Mesothelial cell of epicardium (in vitro differentiated cells): Measurements from ENCODE around the gene TMEM108. TPM values are rescaled to one million over a fixed set of nuclear protein-coding genes. Genes with fewer than 3 reads are reported as not detected.

Experiments
- DNase-seq, 2 experiments: peaks; one replicate each; pipeline ENCODE4 v3.0.0; 2021; ENCODE audit warnings: low spot score in 2 of 2; ENCODE audit not compliant: unreplicated experiment in 2 of 2
- H3K27ac Mint-ChIP-seq: 2 replicates; pipeline ENCODE4 v1.8.0; 2021; ENCODE audit warnings: mixed read lengths
- H3K27me3 Mint-ChIP-seq: 2 replicates; pipeline ENCODE4 v1.8.0; 2021; ENCODE audit warnings: low read depth, mixed read lengths
- H3K36me3 Mint-ChIP-seq: 2 replicates; pipeline ENCODE4 v1.8.0; 2021; ENCODE audit warnings: mixed read lengths
- H3K4me1 Mint-ChIP-seq: 2 replicates; pipeline ENCODE4 v1.8.0; 2021; ENCODE audit warnings: mixed read lengths
- H3K4me3 Mint-ChIP-seq: 2 replicates; pipeline ENCODE4 v1.8.0; 2021; ENCODE audit warnings: mild to moderate bottlenecking, moderate library complexity, mixed read lengths
- H3K9me3 Mint-ChIP-seq: 2 replicates; pipeline ENCODE4 v1.8.0; 2021; ENCODE audit warnings: mixed read lengths
- CTCF ChIP-seq: fragments of 200-600 bp; sonication (generic); IDR thresholded peaks from one replicate; pipeline ENCODE4 v1.5.0; 2021; ENCODE audit warnings: antibody characterized with exemption; ENCODE audit not compliant: unreplicated experiment
- total RNA-seq: library from RNA; stranded (reverse); gene quantifications from 3 replicates; pipeline ENCODE4 v1.2.1, GENCODE V29; 2021

The TMEM108 gene
- total RNA-seq, 1 donor from 2014 or later: 17.3 TPM

GRCh38 chr3:133159498-133160475 lies 121.6 kb downstream of the TMEM108 start:
- no peak for DNase-seq
- H3K27ac Mint-ChIP-seq: no peak overlapping the region
- no peak for TF ChIP-seq CTCF
- no peaks in the 10 kb centered on the region for H3K36me3 Mint-ChIP-seq
- H3K9me3 Mint-ChIP-seq: peaks cover 4% of the 10 kb centered on the region
- H3K4me3 Mint-ChIP-seq: no peak overlapping the region
- H3K27me3 Mint-ChIP-seq: no peaks in the 10 kb centered on the region
- H3K4me1 Mint-ChIP-seq: no peaks in the 10 kb centered on the region

GRCh38 chr3:133161656-133162055 lies 123.5 kb downstream of the TMEM108 start:
- Mint-ChIP-seq H3K4me3 (no peak overlapping the region), H3K9me3 (no peaks in the 10 kb centered on the region), H3K4me1 (no peaks in the 10 kb centered on the region), H3K27ac (no peak overlapping the region), H3K27me3 (no peaks in the 10 kb centered on the region), H3K36me3 (no peaks in the 10 kb centered on the region)
- TF ChIP-seq CTCF: no peak
- DNase-seq: no peak

GRCh38 chr3:133162265-133162664 lies 124.1 kb downstream of the TMEM108 start:
- H3K4me1 Mint-ChIP-seq: no peaks in the 10 kb centered on the region
- H3K36me3 Mint-ChIP-seq: no peaks in the 10 kb centered on the region
- H3K27ac Mint-ChIP-seq: no peak overlapping the region
- DNase-seq: no peak
- no peak overlapping the region for H3K4me3 Mint-ChIP-seq
- no peaks in the 10 kb centered on the region for H3K9me3 Mint-ChIP-seq
- no peak for TF ChIP-seq CTCF
- no peaks in the 10 kb centered on the region for H3K27me3 Mint-ChIP-seq

- no peak for DNase-seq
- no peaks in the 10 kb centered on the region for H3K27me3 Mint-ChIP-seq
- no peak for TF ChIP-seq CTCF
- no peaks in the 10 kb centered on the region for H3K4me1 Mint-ChIP-seq
- H3K27ac Mint-ChIP-seq: no peak overlapping the region
- no peaks in the 10 kb centered on the region for H3K9me3 Mint-ChIP-seq
- no peaks in the 10 kb centered on the region for H3K36me3 Mint-ChIP-seq
- no peak overlapping the region for H3K4me3 Mint-ChIP-seq
Measured at GRCh38 chr3:133162670-133163305, 124.6 kb downstream of the TMEM108 start.

- H3K27me3 Mint-ChIP-seq: no peaks in the 10 kb centered on the region
- H3K4me1 Mint-ChIP-seq: no peaks in the 10 kb centered on the region
- H3K36me3 Mint-ChIP-seq: no peaks in the 10 kb centered on the region
- no peak overlapping the region for H3K4me3 Mint-ChIP-seq
- no peak for TF ChIP-seq CTCF
- no peak overlapping the region for H3K27ac Mint-ChIP-seq
- DNase-seq: no peak
- no peaks in the 10 kb centered on the region for H3K9me3 Mint-ChIP-seq
Measured at GRCh38 chr3:133167340-133168024, 129.3 kb downstream of the TMEM108 start.
